ENCODE results near the gene FPGS. TPM values are rescaled to one million over a fixed set of nuclear protein-coding genes. Genes with fewer than 3 reads are reported as not detected.

FPGS gene
- total RNA-seq, 4 donors from 2014 or later: 38.2 to 52.0 (median 47.0) TPM

GRCh38 chr9:127767909-127768331 lies 34.8 kb upstream of the FPGS start:
- Histone ChIP-seq H3K36me3 (no peaks in the 10 kb centered on the region), H3K27me3 (no peaks in the 10 kb centered on the region), H3K9me3 (no peaks in the 10 kb centered on the region), H3K4me1 (peaks cover 5 to 87% (median 41%) of the 10 kb centered on the region in 3 donors), H3K4me3 (peak overlapping the region in 3 of 4 donors; percentile 4 to 55 (median 41)), H3K27ac (peak overlapping the region; percentile 66 to 86 (median 82))
- DNase-seq: no peak
- WGBS, 2 donors: no CpG with 5 or more reads among the region's 13 CpGs
- intact Hi-C loops (cut with DNase I): no loop called here
- TF ChIP-seq CTCF (IDR thresholded peaks at IDR 0.05): no peak
- no peak for TF ChIP-seq POLR2A (IDR thresholded peaks at IDR 0.05)

- intact Hi-C loops (cut with DNase I): no loop called here
- Histone ChIP-seq H3K9me3 (no peaks in the 10 kb centered on the region), H3K27ac (peak overlapping the region; percentile 66 to 86 (median 82)), H3K27me3 (no peaks in the 10 kb centered on the region), H3K4me3 (peak overlapping the region in 2 of 4 donors; percentile 41 to 55), H3K4me1 (peaks cover 5 to 79% (median 36%) of the 10 kb centered on the region in 3 donors), H3K36me3 (no peaks in the 10 kb centered on the region)
- WGBS, 2 donors: 47 to 63% methylated on average over 6 to 8 of the region's 8 CpGs
- no peak for TF ChIP-seq POLR2A (IDR thresholded peaks at IDR 0.05)
- TF ChIP-seq CTCF (IDR thresholded peaks at IDR 0.05): no peak
- DNase-seq: no peak
Measured at GRCh38 chr9:127768698-127769097, 34.0 kb upstream of the FPGS start.

GRCh38 chr9:127769101-127769500 lies 33.6 kb upstream of the FPGS start:
- no peaks in the 10 kb centered on the region for H3K27me3 ChIP-seq
- TF ChIP-seq CTCF (IDR thresholded peaks at IDR 0.05): no peak
- no peak for TF ChIP-seq POLR2A (IDR thresholded peaks at IDR 0.05)
- no peaks in the 10 kb centered on the region for H3K9me3 ChIP-seq
- peak overlapping the region in 2 of 4 donors; percentile 41 to 55 for H3K4me3 ChIP-seq
- WGBS, 2 donors: 95 to 100% methylated on average over 1 to 5 of the region's 5 CpGs
- H3K4me1 ChIP-seq: peaks cover 5 to 75% (median 36%) of the 10 kb centered on the region in 3 donors
- peak overlapping the region; percentile 66 to 86 (median 82) for H3K27ac ChIP-seq
- no peaks in the 10 kb centered on the region for H3K36me3 ChIP-seq
- intact Hi-C loops (cut with DNase I): no loop called here
- DNase-seq: no peak

GRCh38 chr9:127769929-127770582 lies 32.6 kb upstream of the FPGS start:
- intact Hi-C loops (cut with DNase I): no loop called here
- no peak for DNase-seq
- 60 to 85% methylated on average over 1 to 2 of the region's 4 CpGs for WGBS, 2 donors
- peak overlapping the region; percentile 73 to 82 (median 82) for H3K27ac ChIP-seq
- peaks cover 5 to 67% (median 33%) of the 10 kb centered on the region in 3 donors for H3K4me1 ChIP-seq
- H3K27me3 ChIP-seq: no peaks in the 10 kb centered on the region
- H3K9me3 ChIP-seq: no peaks in the 10 kb centered on the region
- TF ChIP-seq CTCF (IDR thresholded peaks at IDR 0.05): no peak
- TF ChIP-seq POLR2A (IDR thresholded peaks at IDR 0.05): no peak
- no peaks in the 10 kb centered on the region for H3K36me3 ChIP-seq
- H3K4me3 ChIP-seq: peak overlapping the region; percentile 39 to 77 (median 56)

GRCh38 chr9:127770583-127770904 lies 32.1 kb upstream of the FPGS start:
- TF ChIP-seq POLR2A (IDR thresholded peaks at IDR 0.05): no peak
- Histone ChIP-seq H3K9me3 (no peaks in the 10 kb centered on the region), H3K27ac (peak overlapping the region; percentile 73 to 82 (median 82)), H3K27me3 (no peaks in the 10 kb centered on the region), H3K4me3 (peak overlapping the region; percentile 39 to 77 (median 56)), H3K36me3 (no peaks in the 10 kb centered on the region), H3K4me1 (peaks cover 5 to 65% (median 33%) of the 10 kb centered on the region in 3 donors)
- no peak for DNase-seq
- 51 to 60% methylated on average over 1 to 3 of the region's 3 CpGs for WGBS, 2 donors
- intact Hi-C loops (cut with DNase I): no loop called here
